Measurements from ENCODE around the gene OGFR.

Gene OGFR

DNA sequence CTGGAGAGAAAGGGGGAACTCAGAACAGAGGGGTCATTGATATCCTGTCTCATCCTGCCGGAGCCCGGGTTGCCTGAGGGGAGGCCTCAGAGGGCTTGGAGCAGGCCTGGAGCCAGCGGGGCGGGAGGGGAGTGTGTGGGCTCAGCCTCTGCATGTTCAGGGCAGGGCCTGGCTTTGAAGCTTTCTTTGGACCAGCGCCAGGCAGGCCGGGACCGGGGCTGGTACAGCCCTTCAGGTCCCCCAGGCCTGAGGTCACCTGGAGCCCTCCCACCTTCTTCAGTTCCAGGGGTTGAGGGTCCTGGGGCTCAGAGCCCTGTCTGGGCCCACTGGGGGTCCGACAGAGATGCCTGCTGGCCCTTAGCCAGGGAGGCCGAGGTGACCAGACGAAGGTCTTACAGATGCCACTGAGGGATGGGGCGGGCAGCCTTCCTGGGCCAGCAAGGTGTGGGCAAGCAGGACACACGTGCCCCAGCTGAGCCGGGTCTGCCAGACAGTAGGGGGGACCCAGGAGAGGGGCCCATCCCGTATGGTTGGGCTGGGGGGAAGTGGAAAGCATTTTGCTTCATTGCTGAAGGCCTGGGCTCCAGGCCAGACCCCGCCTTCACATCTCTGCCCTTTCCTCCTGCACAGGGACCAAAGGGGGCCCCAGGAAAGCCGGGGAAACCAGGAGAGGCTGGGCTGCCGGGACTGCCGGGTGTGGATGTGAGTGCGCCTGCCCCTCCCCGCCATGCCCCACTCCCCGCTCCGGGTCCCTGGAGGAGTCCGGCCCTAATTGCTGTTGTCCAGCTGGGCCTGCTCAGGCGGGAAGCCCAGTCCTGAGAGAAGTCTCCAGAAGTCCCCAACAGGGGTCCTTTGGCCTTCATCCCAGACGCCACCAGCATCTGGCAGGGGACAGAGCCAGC, 14.2 kb downstream of the OGFR start:
- H3K4me3 ChIP-seq (ENCODE audit: control insufficient read depth, low read depth, low read length) = no peak overlapping the region
- DNase-seq (ENCODE audit: low read depth) = peak; percentile 52
- TF ChIP-seq, protein P1, sequence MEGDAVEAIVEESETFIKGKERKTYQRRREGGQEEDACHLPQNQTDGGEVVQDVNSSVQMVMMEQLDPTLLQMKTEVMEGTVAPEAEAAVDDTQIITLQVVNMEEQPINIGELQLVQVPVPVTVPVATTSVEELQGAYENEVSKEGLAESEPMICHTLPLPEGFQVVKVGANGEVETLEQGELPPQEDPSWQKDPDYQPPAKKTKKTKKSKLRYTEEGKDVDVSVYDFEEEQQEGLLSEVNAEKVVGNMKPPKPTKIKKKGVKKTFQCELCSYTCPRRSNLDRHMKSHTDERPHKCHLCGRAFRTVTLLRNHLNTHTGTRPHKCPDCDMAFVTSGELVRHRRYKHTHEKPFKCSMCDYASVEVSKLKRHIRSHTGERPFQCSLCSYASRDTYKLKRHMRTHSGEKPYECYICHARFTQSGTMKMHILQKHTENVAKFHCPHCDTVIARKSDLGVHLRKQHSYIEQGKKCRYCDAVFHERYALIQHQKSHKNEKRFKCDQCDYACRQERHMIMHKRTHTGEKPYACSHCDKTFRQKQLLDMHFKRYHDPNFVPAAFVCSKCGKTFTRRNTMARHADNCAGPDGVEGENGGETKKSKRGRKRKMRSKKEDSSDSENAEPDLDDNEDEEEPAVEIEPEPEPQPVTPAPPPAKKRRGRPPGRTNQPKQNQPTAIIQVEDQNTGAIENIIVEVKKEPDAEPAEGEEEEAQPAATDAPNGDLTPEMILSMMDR (conservative IDR thresholded peaks at IDR 0.05; ENCODE audit: control insufficient read depth, insufficient read depth, low read depth, low read length) = no peak

DNA sequence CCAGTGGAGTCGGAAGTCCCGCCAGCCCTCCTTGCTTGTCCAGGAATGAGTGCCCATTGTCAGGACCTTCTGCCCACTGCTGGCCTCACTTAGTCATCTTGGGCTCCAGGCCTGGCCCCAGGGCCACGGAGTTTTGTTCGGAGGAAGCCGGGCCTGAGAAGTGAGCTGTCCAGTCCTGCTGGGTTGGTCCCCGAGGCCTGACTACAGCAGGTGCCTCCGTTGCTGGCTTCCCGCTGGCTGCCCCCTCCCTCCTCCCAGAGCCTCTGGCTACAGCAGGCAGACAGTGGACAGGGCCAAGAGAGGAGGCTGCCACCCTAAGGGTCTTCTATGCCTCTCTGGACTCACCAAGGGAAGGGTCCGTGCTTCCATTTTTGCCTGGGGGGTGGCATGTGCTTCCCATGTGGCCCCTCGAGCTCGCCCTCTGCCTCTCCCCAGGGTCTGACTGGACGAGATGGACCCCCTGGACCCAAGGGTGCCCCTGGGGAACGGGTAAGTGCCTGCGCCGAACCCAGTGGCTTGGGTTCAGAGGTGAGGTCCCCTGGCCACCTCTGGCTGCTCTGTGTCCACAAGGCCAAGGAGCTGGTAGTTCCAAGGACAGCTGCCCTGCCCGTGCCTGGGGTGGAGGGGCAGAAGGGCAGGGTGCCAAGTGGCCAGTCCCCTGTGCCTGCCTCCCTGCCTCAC, 15.0 kb downstream of the OGFR start:
- TF ChIP-seq, protein P1 (conservative IDR thresholded peaks at IDR 0.05; ENCODE audit: control insufficient read depth, insufficient read depth, low read depth, low read length) = no peak
- peak; percentile 69 for DNase-seq (ENCODE audit: low read depth)
- H3K4me3 ChIP-seq (ENCODE audit: control insufficient read depth, low read depth, low read length) = no peak overlapping the region

DNA sequence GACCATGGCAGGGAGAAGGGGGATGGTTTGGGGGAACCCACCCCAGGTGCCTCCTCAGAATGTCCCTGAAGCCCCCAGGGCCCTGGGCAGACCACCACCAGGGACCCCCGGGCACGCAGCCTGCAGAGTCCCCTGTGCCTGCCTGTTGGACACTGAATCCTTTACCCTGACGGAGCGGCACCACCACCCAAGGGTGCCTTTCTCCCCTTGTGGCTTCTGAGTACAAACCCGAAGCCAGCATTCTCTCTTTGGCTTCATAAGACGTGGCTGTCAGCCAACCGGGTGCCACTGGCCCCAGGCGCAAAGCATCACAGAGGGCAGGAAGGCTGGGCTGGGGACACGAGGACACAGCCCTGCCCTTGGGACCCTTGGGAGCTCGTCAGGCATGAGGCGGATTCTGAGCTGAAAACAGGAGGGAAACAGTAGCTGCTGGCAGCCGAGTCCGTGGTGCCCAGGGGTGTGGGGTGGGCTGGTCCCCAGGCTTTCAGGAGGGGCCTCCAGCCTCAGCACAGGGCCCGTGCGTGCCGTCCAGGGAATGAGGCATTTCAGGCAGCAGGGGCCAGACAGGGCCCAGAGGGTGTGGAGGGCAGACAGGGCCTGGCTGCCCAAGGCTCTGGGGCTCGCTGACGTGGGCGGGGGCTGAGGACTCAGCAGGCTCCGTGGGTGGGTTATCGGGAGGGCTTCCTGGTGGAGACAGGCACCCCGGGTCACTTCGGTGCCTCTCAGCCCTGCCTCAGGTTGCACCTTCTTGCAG, 15.8 kb downstream of the OGFR start:
- DNase-seq (ENCODE audit: low read depth) = no peak
- TF ChIP-seq, protein P1 (conservative IDR thresholded peaks at IDR 0.05; ENCODE audit: control insufficient read depth, insufficient read depth, low read depth, low read length) = no peak
- no peak overlapping the region for H3K4me3 ChIP-seq (ENCODE audit: control insufficient read depth, low read depth, low read length)

DNA sequence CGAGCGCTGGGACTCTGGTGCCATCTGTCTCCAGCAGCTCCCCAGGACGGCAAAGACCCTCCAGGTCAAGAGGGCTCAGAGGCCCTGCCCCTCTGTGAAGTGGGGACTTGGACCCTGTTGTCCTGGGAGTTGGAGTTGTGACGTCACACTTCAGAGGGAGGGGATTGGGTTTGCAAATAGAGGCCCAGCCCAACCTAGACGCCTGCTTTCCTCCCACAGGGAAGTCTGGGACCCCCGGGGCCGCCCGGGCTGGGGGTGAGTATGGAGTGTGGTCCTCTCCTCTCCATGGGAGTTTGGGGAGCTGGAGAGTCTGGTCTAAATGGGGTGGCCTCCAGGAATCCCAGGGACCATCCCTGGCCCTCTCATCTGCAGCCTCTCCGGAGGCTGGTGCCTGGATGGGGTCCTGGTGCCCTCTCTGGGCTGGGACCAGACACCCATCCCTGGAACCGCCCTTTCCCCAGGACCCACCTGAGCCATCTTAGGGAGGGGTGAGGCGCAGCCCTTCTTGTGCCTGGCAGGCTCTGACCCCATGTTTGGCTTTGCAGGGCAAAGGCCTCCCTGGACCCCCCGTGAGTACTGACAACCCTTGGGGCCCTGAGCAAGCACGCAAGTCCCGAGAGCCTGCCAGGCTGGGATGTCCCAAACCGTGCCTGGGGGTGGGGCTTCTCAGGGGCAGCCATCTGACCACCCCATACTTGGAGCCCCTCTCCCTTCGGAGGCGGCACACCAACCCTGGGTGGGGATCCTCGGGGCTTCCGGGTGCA, 16.5 kb downstream of the OGFR start:
- TF ChIP-seq, protein P1 (conservative IDR thresholded peaks at IDR 0.05; ENCODE audit: control insufficient read depth, insufficient read depth, low read depth, low read length) = no peak
- no peak for DNase-seq (ENCODE audit: low read depth)
- H3K4me3 ChIP-seq (ENCODE audit: control insufficient read depth, low read depth, low read length) = no peak overlapping the region

DNA sequence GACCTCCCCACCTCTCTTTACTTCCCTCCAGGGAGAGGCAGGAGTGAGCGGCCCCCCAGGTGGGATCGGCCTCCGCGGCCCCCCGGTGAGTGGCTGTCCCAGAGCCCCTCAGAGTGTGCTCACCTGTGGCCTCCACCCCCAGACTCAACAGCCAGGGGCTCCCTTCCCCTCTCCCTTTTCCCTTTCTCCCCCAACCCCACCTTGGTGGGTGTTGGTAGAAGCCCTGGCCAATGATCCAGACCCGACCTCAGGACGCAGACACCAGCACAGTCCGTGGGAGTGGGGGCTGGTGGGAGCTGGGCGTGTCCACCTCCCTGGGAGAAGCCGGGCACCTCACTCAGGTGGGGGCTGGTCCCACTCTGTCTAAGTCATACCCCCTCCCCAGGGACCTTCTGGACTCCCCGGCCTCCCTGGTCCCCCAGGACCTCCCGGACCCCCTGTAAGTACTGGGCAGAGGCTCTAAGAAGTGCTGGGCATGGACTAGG, 17.1 kb downstream of the OGFR start:
- TF ChIP-seq, protein P1 (conservative IDR thresholded peaks at IDR 0.05; ENCODE audit: control insufficient read depth, insufficient read depth, low read depth, low read length) = no peak
- H3K4me3 ChIP-seq (ENCODE audit: control insufficient read depth, low read depth, low read length) = no peak overlapping the region
- no peak for DNase-seq (ENCODE audit: low read depth)
